Measurements from ENCODE around the gene DPP6. TPM values are rescaled to one million over a fixed set of nuclear protein-coding genes. Genes with fewer than 3 reads are reported as not detected.
A peak's percentile ranks its signal among the peaks of the same experiment; 100 is the strongest.

Gene DPP6
- total and polyA plus RNA-seq, 11 donors = 0.05 to 2.9 (median 0.11) TPM; not detected in 3

GRCh38 chr7:154853063-154853726 lies 801.0 kb downstream of the DPP6 start:
- intact Hi-C loops (cut with DNase I) = no loop called here
- 73 to 80% (median 77%) methylated on average over 8 of the region's 8 CpGs for WGBS, 4 donors
- TF ChIP-seq CTCF (IDR thresholded peaks at IDR 0.05) (no peak), POLR2A (IDR thresholded peaks at IDR 0.05) (no peak)

GRCh38 chr7:154853727-154854095 lies 801.5 kb downstream of the DPP6 start:
- Histone ChIP-seq H3K27ac (no peak overlapping the region), H3K9me3 (peaks cover 0 to 9% (median 0%) of the 10 kb centered on the region in 12 donors), H3K27me3 (peaks cover 0 to 8% (median 0%) of the 10 kb centered on the region in 9 donors), H3K4me1 (no peaks in the 10 kb centered on the region), H3K4me3 (no peak overlapping the region), H3K36me3 (no peaks in the 10 kb centered on the region)
- TF ChIP-seq CTCF (IDR thresholded peaks at IDR 0.05) (no peak), POLR2A (IDR thresholded peaks at IDR 0.05) (no peak)
- WGBS, 4 donors = 54 to 61% (median 60%) methylated on average over 4 of the region's 4 CpGs
- ATAC-seq (no peak), DNase-seq (no peak)
- intact Hi-C loops (cut with DNase I) = no loop called here

More at GRCh38 chr7:154853063-154853726, 801.0 kb downstream of the DPP6 start:
- Histone ChIP-seq H3K36me3 (no peaks in the 10 kb centered on the region), H3K27ac (no peak overlapping the region), H3K4me3 (no peak overlapping the region), H3K4me1 (no peaks in the 10 kb centered on the region), H3K27me3 (peaks cover 0 to 8% (median 0%) of the 10 kb centered on the region in 9 donors), H3K9me3 (peaks cover 0 to 9% (median 0%) of the 10 kb centered on the region in 12 donors)
- DNase-seq = no peak
- no peak for ATAC-seq

GRCh38 chr7:154854836-154855235 lies 802.6 kb downstream of the DPP6 start:
- ATAC-seq = no peak
- Histone ChIP-seq H3K9me3 (peaks cover 0 to 6% (median 0%) of the 10 kb centered on the region in 12 donors), H3K36me3 (no peaks in the 10 kb centered on the region), H3K4me3 (no peak overlapping the region), H3K4me1 (no peaks in the 10 kb centered on the region), H3K27me3 (peaks cover 0 to 8% (median 0%) of the 10 kb centered on the region in 9 donors), H3K27ac (no peak overlapping the region)
- no peak for TF ChIP-seq CTCF (IDR thresholded peaks at IDR 0.05)
- no peak for TF ChIP-seq POLR2A (IDR thresholded peaks at IDR 0.05)
- DNase-seq = peak in 1 of 5 donors; percentile 57
- intact Hi-C loops (cut with DNase I) = no loop called here
- 82 to 88% (median 87%) methylated on average over 14 of the region's 14 CpGs for WGBS, 4 donors

GRCh38 chr7:154855366-154855765 lies 803.2 kb downstream of the DPP6 start:
- peaks cover 0 to 8% (median 0%) of the 10 kb centered on the region in 9 donors for H3K27me3 ChIP-seq
- 74 to 81% (median 76%) methylated on average over 12 of the region's 12 CpGs for WGBS, 4 donors

More at GRCh38 chr7:154855366-154855765, 803.2 kb downstream of the DPP6 start:
- Histone ChIP-seq H3K9me3 (peaks cover 0 to 6% (median 0%) of the 10 kb centered on the region in 12 donors), H3K4me1 (no peaks in the 10 kb centered on the region), H3K27ac (no peak overlapping the region), H3K4me3 (no peak overlapping the region), H3K36me3 (no peaks in the 10 kb centered on the region)
- TF ChIP-seq POLR2A (IDR thresholded peaks at IDR 0.05) (no peak), CTCF (IDR thresholded peaks at IDR 0.05) (no peak)
- intact Hi-C loops (cut with DNase I) = no loop called here
- DNase-seq = no peak
- no peak for ATAC-seq

Data from heart left ventricle (tissue), 16 donors.